Skeletal muscle cell (primary cell): ENCODE results near the gene SIRPB2.

Source experiments
- DNase-seq: peaks from one replicate; pipeline ENCODE4 v3.0.0-alpha.2; 2010; ENCODE audit warnings: low read depth
- H3K4me3 ChIP-seq: 2 replicates; pipeline ENCODE4 v1.5.1; 2011; ENCODE audit warnings: low read depth, mild to moderate bottlenecking, control low read depth, low read length, moderate library complexity

Gene SIRPB2

DNA sequence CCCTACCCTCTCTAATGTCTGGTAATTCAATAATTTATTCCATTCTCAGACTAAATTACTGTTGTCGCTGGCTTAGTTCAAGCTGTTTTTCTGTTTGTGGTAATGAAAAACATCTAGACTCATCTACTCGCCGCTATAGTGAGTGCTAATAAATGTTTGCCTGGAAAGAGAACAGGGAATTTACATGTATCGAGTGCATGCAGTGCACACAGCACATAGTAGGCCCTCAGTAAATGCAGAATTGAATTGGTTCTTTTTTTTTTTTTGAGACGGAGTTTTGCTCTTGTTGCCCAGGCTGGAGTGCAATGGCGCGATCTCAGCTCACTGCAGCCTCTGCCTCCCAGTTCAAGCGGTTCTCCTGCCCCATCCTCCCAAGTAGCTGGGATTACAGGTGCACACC is 16.9 kb downstream of the SIRPB2 start:
- no peak for DNase-seq
- H3K4me3 ChIP-seq: no peak overlapping the region

DNA sequence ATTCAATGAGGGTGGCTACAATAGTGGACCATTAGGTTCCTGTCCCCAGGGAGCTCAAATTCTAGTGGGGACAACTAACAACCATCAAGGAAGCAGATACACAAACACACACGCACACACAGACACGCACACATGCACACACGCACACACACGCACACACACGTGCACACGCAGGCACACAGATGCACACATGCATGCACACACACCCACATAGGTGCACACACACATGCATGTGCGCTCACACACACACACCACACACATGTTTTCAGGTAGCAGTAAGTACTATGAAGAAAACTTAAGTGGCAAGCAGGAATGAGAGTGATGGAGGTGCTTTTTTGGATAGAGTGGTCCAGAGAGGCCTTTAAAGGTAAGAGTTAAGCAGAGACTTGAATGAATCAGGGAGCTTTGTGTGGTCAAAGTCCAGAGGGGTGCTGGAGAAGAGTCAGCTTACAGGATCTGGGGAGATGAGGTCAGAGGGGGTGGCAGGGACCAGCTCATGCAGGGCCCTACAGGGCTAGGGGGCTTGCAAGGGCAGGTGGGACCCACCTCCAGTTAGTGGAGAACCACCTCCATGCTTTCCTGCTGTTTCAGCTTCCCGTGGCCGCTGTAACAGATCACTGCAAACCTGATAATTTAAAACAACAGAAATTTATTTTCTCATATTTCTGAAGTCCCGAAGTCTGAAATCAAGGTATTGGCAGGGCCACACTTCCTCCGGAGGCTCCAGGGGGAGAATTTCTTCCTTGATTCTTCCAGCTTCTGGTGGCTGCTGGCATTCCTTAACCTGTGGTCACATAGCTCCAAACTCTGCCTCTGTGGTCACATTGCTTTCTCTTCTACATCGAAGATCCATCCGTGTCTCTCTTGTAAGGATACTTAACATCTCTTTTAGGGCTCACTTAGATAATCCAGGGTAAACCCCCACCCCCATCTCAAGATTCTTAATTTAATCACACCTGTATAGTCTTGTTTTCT is 17.7 kb downstream of the SIRPB2 start:
- DNase-seq: no peak
- no peak overlapping the region for H3K4me3 ChIP-seq

- no peak for DNase-seq
- H3K4me3 ChIP-seq: no peak overlapping the region
Measured at GRCh38 chr20:1472556-1473245, 18.5 kb downstream of the SIRPB2 start.

DNA sequence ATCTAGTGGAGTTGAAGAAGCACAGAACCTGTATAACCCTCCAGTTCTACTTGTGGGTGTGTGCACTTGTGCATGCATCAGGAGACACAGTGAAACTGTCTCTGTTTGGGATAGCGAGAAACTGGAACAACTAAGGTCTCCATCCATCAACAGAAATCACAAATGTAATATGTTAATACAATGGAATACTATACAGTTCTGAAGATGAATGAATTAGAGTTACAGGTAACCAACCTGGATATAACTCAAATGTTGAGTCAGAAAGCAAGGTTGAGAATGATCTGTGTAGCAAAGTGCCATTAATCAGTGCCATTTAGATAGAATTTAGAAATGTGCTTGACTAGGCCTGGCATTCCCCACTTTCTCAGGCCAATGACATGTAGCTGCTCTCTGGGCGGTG is 20.0 kb downstream of the SIRPB2 start:
- no peak overlapping the region for H3K4me3 ChIP-seq
- no peak for DNase-seq

DNA sequence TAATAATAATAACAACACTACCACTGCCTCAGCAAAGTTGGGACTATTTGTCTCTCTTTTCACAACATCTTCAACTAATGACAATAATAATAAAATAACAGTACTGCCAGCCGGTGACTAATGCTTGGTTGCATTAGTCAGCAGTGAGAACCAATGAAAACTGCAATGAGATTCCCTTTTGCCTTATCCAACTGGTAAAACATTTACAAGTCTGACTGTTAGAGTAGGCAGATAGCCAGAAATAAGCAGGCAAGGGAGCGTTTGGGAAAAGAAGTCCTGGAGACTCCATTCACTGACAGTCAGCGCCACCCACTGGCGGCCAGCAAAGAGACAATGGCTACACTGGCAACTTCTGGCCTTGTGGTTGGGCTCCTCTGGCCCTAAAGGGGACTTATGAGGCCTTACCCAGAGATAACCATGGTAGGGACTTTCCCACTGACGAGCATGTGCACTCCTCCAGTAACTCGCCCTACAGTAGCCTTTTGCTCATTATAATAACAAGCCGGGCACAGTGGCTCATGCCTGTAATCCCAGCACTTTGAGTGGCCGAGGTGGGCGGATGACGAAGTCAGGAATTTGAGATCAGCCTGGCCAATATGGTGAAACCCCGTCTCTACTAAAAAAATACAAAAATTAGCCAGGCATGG is 21.2 kb downstream of the SIRPB2 start:
- no peak overlapping the region for H3K4me3 ChIP-seq
- peak; percentile 97 for DNase-seq

GRCh38 chr20:1469306-1469905 is 21.8 kb downstream of the SIRPB2 start:
- no peak overlapping the region for H3K4me3 ChIP-seq
- no peak for DNase-seq

DNA sequence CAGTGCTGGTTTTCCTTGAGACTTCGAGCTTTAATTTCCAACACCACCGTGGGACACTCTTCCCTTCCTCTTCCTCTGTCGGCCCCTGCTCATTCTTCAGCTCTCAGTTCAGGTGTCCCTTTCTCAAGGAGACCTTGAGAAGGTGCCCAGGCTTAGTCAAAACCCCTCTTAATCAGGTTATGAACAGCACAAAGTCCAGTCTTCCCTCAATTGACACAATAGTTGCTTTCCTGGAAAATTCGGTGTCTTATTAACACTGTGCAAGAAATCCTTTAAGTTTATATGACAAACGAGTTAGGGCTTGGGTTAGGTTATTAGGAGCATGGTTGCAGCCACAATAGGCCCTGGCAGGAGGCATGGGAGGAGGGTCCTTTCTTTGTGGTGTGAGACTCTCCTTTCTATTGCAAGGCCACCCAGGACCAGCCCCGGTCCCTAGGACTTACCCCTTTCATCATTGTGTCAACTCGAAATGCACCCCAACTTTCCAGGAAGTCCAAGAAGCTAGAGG is 23.0 kb downstream of the SIRPB2 start:
- DNase-seq: no peak
- H3K4me3 ChIP-seq: no peak overlapping the region

- no peak overlapping the region for H3K4me3 ChIP-seq
- no peak for DNase-seq
Measured at GRCh38 chr20:1467355-1468116, 23.7 kb downstream of the SIRPB2 start.

DNA sequence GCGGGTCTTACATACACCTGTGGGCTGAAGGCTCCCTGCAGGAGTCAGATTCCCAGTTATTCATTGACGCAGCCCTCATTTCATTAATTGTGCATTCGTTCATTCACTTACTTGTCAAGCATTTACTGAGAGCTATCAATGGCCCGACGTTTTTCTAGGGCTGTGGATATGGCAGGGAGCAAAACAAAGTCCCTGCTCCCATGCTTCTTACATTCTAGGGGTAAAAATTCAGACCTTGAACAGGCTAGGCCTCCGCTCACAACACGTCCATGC is 24.2 kb downstream of the SIRPB2 start:
- DNase-seq: no peak
- no peak overlapping the region for H3K4me3 ChIP-seq

DNA sequence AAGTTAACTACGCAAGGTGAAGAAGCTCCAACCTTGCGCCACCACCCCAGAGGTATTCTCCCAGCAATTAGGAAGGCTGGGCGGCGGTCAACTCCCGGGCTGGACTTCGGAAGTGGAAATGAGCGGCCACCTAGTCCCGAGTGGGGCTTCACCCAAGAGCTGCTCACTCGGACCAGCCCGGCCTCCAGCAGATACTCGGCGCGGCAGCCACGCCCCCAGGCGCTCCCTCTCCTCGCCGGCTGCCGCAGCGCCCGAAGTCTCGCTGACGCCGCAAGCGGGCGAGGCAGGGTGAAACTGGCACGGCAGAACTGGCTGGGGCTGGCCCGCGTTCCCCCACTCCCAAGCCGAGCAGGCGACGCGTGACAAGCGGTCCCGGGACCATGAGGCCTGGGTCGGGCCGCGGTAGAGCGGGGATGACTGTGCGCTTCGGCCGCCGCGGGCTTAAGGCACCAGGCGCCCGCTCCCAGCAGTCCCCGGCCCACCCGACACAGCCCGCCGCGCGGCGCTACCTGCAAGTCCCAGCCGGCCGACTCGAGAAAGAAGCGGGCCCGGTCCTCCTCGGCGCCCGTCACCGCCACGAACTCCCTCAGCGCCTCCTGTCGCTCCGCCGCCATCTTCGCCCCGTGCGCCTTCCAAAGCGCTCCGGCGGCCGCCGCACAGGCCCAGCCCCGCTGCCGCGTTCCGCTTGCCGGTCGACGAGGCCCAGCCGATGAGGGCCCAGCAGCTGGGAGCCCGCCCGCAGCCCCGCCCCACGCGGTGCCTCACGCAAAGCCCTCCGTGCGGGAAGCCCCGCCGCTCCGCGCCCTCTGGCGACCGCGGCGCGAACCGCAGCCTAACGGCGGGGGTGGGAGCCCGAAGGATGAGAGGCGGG is 24.8 kb downstream of the SIRPB2 start, which contains the start of gene NSFL1C:
Gene NSFL1C (minus strand): TSS at position 639 of the 871 bp plus-strand sequence. CDS start 25 bp downstream, at position 614.
- DNase-seq: peak; percentile 78
- H3K4me3 ChIP-seq: peak within 1 kb of the TSS; percentile 92

DNA sequence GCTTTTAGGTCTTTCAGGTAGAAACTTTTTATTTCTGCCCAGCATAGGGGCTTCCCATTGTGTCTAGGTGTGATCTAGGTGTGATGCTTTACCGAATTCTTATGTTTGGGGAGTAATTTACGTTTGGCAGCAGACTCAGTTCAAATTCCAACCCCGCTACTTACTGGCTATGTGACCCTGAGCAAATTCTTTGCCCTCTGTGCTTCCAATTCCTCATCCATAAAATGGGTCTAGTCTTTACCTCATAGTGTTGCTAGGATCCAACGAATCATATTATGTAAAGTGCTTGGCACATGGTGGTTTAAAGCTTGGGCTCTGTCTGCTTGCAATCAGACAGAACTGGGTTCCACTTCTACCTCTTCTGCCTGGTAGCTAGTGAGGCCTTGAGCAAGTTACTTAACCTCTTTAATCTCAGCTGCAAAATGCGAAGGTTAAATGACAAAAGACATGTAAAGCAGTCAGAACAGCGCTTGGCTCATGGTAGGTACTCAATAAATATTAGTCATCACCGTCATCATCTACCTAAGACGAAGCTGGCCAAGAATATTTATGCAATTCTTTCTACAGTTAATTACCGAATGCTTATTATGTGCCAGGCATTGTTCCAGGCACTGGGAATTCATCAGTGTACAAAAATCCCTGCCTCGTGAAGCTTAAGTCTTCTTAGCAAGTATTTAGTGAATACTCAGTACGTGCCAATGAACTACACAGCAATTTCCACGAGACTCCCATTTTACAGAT is 25.6 kb downstream of the SIRPB2 start:
- DNase-seq: no peak
- peak overlapping the region; percentile 92 for H3K4me3 ChIP-seq

- no peak overlapping the region for H3K4me3 ChIP-seq
- DNase-seq: no peak
Measured at GRCh38 chr20:1463971-1464570, 27.1 kb downstream of the SIRPB2 start.

GRCh38 chr20:1462834-1463233 is 28.4 kb downstream of the SIRPB2 start:
- H3K4me3 ChIP-seq: no peak overlapping the region
- DNase-seq: no peak

DNA sequence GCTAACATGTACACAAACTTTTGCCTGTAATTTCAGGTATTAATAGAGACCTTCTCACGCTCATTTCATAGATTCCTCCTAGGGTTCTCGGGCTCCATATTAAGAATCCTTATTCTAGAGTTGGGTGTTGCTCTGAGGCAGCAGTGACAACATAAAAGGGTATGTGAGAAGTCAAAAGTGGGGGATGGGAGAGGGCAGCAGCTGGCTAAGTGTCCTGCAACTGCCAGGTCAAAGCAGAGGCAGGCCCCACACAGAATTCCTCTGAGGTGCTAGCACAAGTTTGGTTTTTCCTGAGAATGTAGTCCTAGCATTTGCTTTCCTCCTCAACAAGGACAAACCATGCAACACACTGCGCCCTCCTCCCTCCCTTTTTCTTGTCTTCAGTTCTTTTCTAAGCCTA is 29.2 kb downstream of the SIRPB2 start:
- no peak for DNase-seq
- no peak overlapping the region for H3K4me3 ChIP-seq

DNA sequence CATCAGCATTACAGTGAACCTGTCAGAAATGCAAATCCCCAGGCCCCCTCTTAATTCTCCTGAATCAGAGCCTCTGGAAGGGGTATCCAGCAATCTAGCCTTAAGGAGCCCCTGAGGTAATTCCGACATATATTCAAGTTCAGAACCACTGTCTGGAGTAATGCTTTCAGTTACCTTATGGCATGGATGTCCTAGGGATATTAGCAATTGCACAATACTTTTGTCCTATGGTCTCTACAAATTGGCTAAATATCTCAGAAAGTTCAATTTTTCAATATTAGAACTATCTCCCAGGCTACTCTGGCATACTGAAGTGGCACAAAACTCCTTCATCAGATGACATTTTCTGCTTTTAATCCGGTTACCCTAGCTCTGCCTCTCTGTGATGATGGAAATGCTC is 30.9 kb downstream of the SIRPB2 start:
- no peak overlapping the region for H3K4me3 ChIP-seq
- DNase-seq: no peak

DNA sequence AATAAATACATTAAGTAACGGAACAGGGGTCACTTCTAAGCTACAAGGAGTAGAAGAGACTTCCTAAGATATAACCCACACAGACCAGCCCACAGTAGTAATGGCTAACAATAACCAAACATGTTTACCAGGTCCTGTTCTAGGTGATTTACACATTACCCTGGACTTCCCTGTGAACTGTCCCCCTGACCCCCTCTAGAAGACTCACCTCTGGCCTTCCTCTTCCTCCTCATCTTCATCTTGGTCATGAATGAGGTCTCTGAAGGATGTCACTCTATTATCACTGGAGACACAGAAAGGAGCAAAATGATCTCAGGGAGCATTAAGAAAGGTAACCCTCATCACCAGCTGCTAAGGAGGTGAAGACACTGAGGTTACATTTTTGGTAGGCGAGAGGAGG is 33.2 kb downstream of the SIRPB2 start:
- no peak overlapping the region for H3K4me3 ChIP-seq

GRCh38 chr20:1456300-1456699 is 34.9 kb downstream of the SIRPB2 start:
- no peak for DNase-seq
- no peak overlapping the region for H3K4me3 ChIP-seq

More for the DNA sequence above, 33.2 kb downstream of the SIRPB2 start:
- DNase-seq: no peak
